ENCODE measurements around the gene NUP107.

DNA sequence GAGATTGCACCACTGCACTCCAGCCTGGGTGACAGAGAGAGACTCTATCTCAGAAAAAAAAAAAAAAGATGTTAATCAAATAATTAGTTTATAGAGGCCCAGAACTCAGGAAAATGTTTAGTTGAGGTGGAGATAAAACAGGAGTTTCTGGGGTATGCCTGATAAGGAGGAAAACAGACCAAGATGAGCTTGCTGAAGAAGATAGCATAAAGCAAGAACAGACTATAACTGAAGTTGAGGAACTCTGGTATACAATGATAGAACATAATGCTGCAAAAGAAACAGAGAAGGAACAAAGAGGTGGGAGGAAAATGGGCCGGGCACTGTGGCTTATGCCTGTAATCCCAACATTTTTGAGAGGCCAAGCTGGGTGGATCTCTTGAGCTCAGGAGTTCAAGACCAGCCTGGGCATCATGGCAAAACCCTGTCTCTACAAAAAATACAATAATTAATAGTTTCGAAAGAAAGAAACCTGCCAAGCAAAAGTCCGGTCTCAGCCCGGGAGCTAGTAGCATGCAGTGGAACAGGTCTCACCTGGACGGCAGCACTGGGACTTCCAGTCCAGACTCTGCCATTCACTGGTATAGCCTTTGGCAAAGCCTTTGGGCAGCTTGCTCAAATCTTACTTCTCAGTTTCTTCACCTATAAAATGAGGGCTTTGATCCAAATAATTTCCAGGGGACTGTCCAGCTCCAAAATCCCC lies 84.6 kb downstream of the NUP107 start:
- TF ChIP-seq, protein P1, sequence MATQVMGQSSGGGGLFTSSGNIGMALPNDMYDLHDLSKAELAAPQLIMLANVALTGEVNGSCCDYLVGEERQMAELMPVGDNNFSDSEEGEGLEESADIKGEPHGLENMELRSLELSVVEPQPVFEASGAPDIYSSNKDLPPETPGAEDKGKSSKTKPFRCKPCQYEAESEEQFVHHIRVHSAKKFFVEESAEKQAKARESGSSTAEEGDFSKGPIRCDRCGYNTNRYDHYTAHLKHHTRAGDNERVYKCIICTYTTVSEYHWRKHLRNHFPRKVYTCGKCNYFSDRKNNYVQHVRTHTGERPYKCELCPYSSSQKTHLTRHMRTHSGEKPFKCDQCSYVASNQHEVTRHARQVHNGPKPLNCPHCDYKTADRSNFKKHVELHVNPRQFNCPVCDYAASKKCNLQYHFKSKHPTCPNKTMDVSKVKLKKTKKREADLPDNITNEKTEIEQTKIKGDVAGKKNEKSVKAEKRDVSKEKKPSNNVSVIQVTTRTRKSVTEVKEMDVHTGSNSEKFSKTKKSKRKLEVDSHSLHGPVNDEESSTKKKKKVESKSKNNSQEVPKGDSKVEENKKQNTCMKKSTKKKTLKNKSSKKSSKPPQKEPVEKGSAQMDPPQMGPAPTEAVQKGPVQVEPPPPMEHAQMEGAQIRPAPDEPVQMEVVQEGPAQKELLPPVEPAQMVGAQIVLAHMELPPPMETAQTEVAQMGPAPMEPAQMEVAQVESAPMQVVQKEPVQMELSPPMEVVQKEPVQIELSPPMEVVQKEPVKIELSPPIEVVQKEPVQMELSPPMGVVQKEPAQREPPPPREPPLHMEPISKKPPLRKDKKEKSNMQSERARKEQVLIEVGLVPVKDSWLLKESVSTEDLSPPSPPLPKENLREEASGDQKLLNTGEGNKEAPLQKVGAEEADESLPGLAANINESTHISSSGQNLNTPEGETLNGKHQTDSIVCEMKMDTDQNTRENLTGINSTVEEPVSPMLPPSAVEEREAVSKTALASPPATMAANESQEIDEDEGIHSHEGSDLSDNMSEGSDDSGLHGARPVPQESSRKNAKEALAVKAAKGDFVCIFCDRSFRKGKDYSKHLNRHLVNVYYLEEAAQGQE (IDR thresholded peaks at IDR 0.05; ENCODE audit: low read depth), result no peak
- TF ChIP-seq POLR2AphosphoS5 (IDR thresholded peaks at IDR 0.05; ENCODE audit: low read depth, low read length), result no peak
- TF ChIP-seq, protein P2, sequence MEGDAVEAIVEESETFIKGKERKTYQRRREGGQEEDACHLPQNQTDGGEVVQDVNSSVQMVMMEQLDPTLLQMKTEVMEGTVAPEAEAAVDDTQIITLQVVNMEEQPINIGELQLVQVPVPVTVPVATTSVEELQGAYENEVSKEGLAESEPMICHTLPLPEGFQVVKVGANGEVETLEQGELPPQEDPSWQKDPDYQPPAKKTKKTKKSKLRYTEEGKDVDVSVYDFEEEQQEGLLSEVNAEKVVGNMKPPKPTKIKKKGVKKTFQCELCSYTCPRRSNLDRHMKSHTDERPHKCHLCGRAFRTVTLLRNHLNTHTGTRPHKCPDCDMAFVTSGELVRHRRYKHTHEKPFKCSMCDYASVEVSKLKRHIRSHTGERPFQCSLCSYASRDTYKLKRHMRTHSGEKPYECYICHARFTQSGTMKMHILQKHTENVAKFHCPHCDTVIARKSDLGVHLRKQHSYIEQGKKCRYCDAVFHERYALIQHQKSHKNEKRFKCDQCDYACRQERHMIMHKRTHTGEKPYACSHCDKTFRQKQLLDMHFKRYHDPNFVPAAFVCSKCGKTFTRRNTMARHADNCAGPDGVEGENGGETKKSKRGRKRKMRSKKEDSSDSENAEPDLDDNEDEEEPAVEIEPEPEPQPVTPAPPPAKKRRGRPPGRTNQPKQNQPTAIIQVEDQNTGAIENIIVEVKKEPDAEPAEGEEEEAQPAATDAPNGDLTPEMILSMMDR (IDR thresholded peaks at IDR 0.05 in 2 of 3, conservative IDR thresholded peaks at IDR 0.05 in 1 of 3; ENCODE audit: borderline replicate concordance in 1 of 3, insufficient read depth in 1 of 3, low read depth in 2 of 3, low read length in 2 of 3), result no peak
- TF ChIP-seq POLR2A (IDR thresholded peaks at IDR 0.05; ENCODE audit: borderline replicate concordance, extremely low read depth, insufficient read depth, insufficient read length), result no peak
- no peak for TF ChIP-seq EZH2 (IDR thresholded peaks at IDR 0.05)
- TF ChIP-seq YY1 (IDR thresholded peaks at IDR 0.05; ENCODE audit: extremely low read depth, insufficient replicate concordance, low read depth, low read length), result no peak
- TF ChIP-seq, protein P3, sequence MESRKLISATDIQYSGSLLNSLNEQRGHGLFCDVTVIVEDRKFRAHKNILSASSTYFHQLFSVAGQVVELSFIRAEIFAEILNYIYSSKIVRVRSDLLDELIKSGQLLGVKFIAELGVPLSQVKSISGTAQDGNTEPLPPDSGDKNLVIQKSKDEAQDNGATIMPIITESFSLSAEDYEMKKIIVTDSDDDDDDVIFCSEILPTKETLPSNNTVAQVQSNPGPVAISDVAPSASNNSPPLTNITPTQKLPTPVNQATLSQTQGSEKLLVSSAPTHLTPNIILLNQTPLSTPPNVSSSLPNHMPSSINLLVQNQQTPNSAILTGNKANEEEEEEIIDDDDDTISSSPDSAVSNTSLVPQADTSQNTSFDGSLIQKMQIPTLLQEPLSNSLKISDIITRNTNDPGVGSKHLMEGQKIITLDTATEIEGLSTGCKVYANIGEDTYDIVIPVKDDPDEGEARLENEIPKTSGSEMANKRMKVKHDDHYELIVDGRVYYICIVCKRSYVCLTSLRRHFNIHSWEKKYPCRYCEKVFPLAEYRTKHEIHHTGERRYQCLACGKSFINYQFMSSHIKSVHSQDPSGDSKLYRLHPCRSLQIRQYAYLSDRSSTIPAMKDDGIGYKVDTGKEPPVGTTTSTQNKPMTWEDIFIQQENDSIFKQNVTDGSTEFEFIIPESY (IDR thresholded peaks at IDR 0.05; ENCODE audit: extremely low read depth, insufficient replicate concordance, low read length), result no peak
- TF ChIP-seq SP1 (IDR thresholded peaks at IDR 0.05; ENCODE audit: low read depth), result no peak
